ENCODE measurements around the gene NKX1-1.

NKX1-1 gene

GRCh38 chr4:1365271-1366178, 40.7 kb downstream of the NKX1-1 start:
- Histone ChIP-seq H3K4me3 (ENCODE audit: low read depth in 1 of 2, low read length in 2 of 2) (no peak overlapping the region), H3K36me3 (ENCODE audit: control insufficient read depth in 1 of 2, insufficient read depth in 2 of 2, low read length in 2 of 2) (peaks cover 0 to 34% of the 10 kb centered on the region in 2 donors), H3K27me3 (ENCODE audit: control insufficient read depth in 1 of 2, insufficient read depth in 2 of 2, low read length in 2 of 2) (no peaks in the 10 kb centered on the region), H3K4me1 (ENCODE audit: control insufficient read depth in 1 of 2, insufficient read depth in 2 of 2, low read length in 2 of 2) (no peaks in the 10 kb centered on the region), H3K27ac (ENCODE audit: low read depth, low read length) (no peak overlapping the region), H3K9ac (ENCODE audit: low read depth in 1 of 2, low read length in 2 of 2) (no peak overlapping the region), H3K9me3 (ENCODE audit: control insufficient read depth in 1 of 2, low read length in 2 of 2) (no peaks in the 10 kb centered on the region)

- no peak overlapping the region for H3K27ac ChIP-seq (ENCODE audit: low read depth, low read length)
- H3K36me3 ChIP-seq (ENCODE audit: control insufficient read depth in 1 of 2, insufficient read depth in 2 of 2, low read length in 2 of 2), result peaks cover 0 to 34% of the 10 kb centered on the region in 2 donors
- H3K4me3 ChIP-seq (ENCODE audit: low read depth in 1 of 2, low read length in 2 of 2), result no peak overlapping the region
- no peaks in the 10 kb centered on the region for H3K9me3 ChIP-seq (ENCODE audit: control insufficient read depth in 1 of 2, low read length in 2 of 2)
- no peak overlapping the region for H3K9ac ChIP-seq (ENCODE audit: low read depth in 1 of 2, low read length in 2 of 2)
- H3K27me3 ChIP-seq (ENCODE audit: control insufficient read depth in 1 of 2, insufficient read depth in 2 of 2, low read length in 2 of 2), result no peaks in the 10 kb centered on the region
- H3K4me1 ChIP-seq (ENCODE audit: control insufficient read depth in 1 of 2, insufficient read depth in 2 of 2, low read length in 2 of 2), result no peaks in the 10 kb centered on the region
These were observed 41.5 kb downstream of the NKX1-1 start for GRCh38 chr4:1364748-1365147.

GRCh38 chr4:1364217-1364616, 42.0 kb downstream of the NKX1-1 start:
- Histone ChIP-seq H3K27me3 (ENCODE audit: control insufficient read depth in 1 of 2, insufficient read depth in 2 of 2, low read length in 2 of 2) (no peaks in the 10 kb centered on the region), H3K9me3 (ENCODE audit: control insufficient read depth in 1 of 2, low read length in 2 of 2) (no peaks in the 10 kb centered on the region), H3K27ac (ENCODE audit: low read depth, low read length) (no peak overlapping the region), H3K4me1 (ENCODE audit: control insufficient read depth in 1 of 2, insufficient read depth in 2 of 2, low read length in 2 of 2) (no peaks in the 10 kb centered on the region), H3K9ac (ENCODE audit: low read depth in 1 of 2, low read length in 2 of 2) (no peak overlapping the region), H3K4me3 (ENCODE audit: low read depth in 1 of 2, low read length in 2 of 2) (no peak overlapping the region), H3K36me3 (ENCODE audit: control insufficient read depth in 1 of 2, insufficient read depth in 2 of 2, low read length in 2 of 2) (peaks cover 0 to 39% of the 10 kb centered on the region in 2 donors)

- peaks cover 0 to 40% of the 10 kb centered on the region in 2 donors for H3K36me3 ChIP-seq (ENCODE audit: control insufficient read depth in 1 of 2, insufficient read depth in 2 of 2, low read length in 2 of 2)
- no peaks in the 10 kb centered on the region for H3K27me3 ChIP-seq (ENCODE audit: control insufficient read depth in 1 of 2, insufficient read depth in 2 of 2, low read length in 2 of 2)
- H3K4me1 ChIP-seq (ENCODE audit: control insufficient read depth in 1 of 2, insufficient read depth in 2 of 2, low read length in 2 of 2), result no peaks in the 10 kb centered on the region
- no peak overlapping the region for H3K9ac ChIP-seq (ENCODE audit: low read depth in 1 of 2, low read length in 2 of 2)
- no peak overlapping the region for H3K4me3 ChIP-seq (ENCODE audit: low read depth in 1 of 2, low read length in 2 of 2)
- H3K9me3 ChIP-seq (ENCODE audit: control insufficient read depth in 1 of 2, low read length in 2 of 2), result no peaks in the 10 kb centered on the region
- H3K27ac ChIP-seq (ENCODE audit: low read depth, low read length), result no peak overlapping the region
These were observed 42.7 kb downstream of the NKX1-1 start for GRCh38 chr4:1363513-1363912.

GRCh38 chr4:1362521-1362920, 43.7 kb downstream of the NKX1-1 start:
- no peak overlapping the region for H3K4me3 ChIP-seq (ENCODE audit: low read depth in 1 of 2, low read length in 2 of 2)
- no peak overlapping the region for H3K9ac ChIP-seq (ENCODE audit: low read depth in 1 of 2, low read length in 2 of 2)
- H3K27me3 ChIP-seq (ENCODE audit: control insufficient read depth in 1 of 2, insufficient read depth in 2 of 2, low read length in 2 of 2), result no peaks in the 10 kb centered on the region
- H3K27ac ChIP-seq (ENCODE audit: low read depth, low read length), result no peak overlapping the region
- H3K9me3 ChIP-seq (ENCODE audit: control insufficient read depth in 1 of 2, low read length in 2 of 2), result no peaks in the 10 kb centered on the region
- H3K4me1 ChIP-seq (ENCODE audit: control insufficient read depth in 1 of 2, insufficient read depth in 2 of 2, low read length in 2 of 2), result no peaks in the 10 kb centered on the region
- peaks cover 0 to 43% of the 10 kb centered on the region in 2 donors for H3K36me3 ChIP-seq (ENCODE audit: control insufficient read depth in 1 of 2, insufficient read depth in 2 of 2, low read length in 2 of 2)

GRCh38 chr4:1362046-1362445, 44.2 kb downstream of the NKX1-1 start:
- Histone ChIP-seq H3K9ac (ENCODE audit: low read depth in 1 of 2, low read length in 2 of 2) (no peak overlapping the region), H3K27ac (ENCODE audit: low read depth, low read length) (no peak overlapping the region), H3K9me3 (ENCODE audit: control insufficient read depth in 1 of 2, low read length in 2 of 2) (no peaks in the 10 kb centered on the region), H3K36me3 (ENCODE audit: control insufficient read depth in 1 of 2, insufficient read depth in 2 of 2, low read length in 2 of 2) (peaks cover 0 to 44% of the 10 kb centered on the region in 2 donors), H3K4me3 (ENCODE audit: low read depth in 1 of 2, low read length in 2 of 2) (no peak overlapping the region), H3K4me1 (ENCODE audit: control insufficient read depth in 1 of 2, insufficient read depth in 2 of 2, low read length in 2 of 2) (no peaks in the 10 kb centered on the region), H3K27me3 (ENCODE audit: control insufficient read depth in 1 of 2, insufficient read depth in 2 of 2, low read length in 2 of 2) (no peaks in the 10 kb centered on the region)

GRCh38 chr4:1361431-1361830, 44.8 kb downstream of the NKX1-1 start:
- Histone ChIP-seq H3K36me3 (ENCODE audit: control insufficient read depth in 1 of 2, insufficient read depth in 2 of 2, low read length in 2 of 2) (peaks cover 0 to 44% of the 10 kb centered on the region in 2 donors), H3K4me3 (ENCODE audit: low read depth in 1 of 2, low read length in 2 of 2) (no peak overlapping the region), H3K4me1 (ENCODE audit: control insufficient read depth in 1 of 2, insufficient read depth in 2 of 2, low read length in 2 of 2) (no peaks in the 10 kb centered on the region), H3K9ac (ENCODE audit: low read depth in 1 of 2, low read length in 2 of 2) (no peak overlapping the region), H3K27me3 (ENCODE audit: control insufficient read depth in 1 of 2, insufficient read depth in 2 of 2, low read length in 2 of 2) (no peaks in the 10 kb centered on the region), H3K27ac (ENCODE audit: low read depth, low read length) (no peak overlapping the region), H3K9me3 (ENCODE audit: control insufficient read depth in 1 of 2, low read length in 2 of 2) (no peaks in the 10 kb centered on the region)

GRCh38 chr4:1360423-1361283, 45.6 kb downstream of the NKX1-1 start:
- H3K9ac ChIP-seq (ENCODE audit: low read depth in 1 of 2, low read length in 2 of 2), result no peak overlapping the region
- H3K9me3 ChIP-seq (ENCODE audit: control insufficient read depth in 1 of 2, low read length in 2 of 2), result no peaks in the 10 kb centered on the region
- H3K27me3 ChIP-seq (ENCODE audit: control insufficient read depth in 1 of 2, insufficient read depth in 2 of 2, low read length in 2 of 2), result no peaks in the 10 kb centered on the region
- H3K4me1 ChIP-seq (ENCODE audit: control insufficient read depth in 1 of 2, insufficient read depth in 2 of 2, low read length in 2 of 2), result no peaks in the 10 kb centered on the region
- no peak overlapping the region for H3K4me3 ChIP-seq (ENCODE audit: low read depth in 1 of 2, low read length in 2 of 2)
- peaks cover 0 to 43% of the 10 kb centered on the region in 2 donors for H3K36me3 ChIP-seq (ENCODE audit: control insufficient read depth in 1 of 2, insufficient read depth in 2 of 2, low read length in 2 of 2)
- no peak overlapping the region for H3K27ac ChIP-seq (ENCODE audit: low read depth, low read length)

GRCh38 chr4:1359976-1360375, 46.3 kb downstream of the NKX1-1 start:
- peaks cover 0 to 49% of the 10 kb centered on the region in 2 donors for H3K36me3 ChIP-seq (ENCODE audit: control insufficient read depth in 1 of 2, insufficient read depth in 2 of 2, low read length in 2 of 2)
- H3K9me3 ChIP-seq (ENCODE audit: control insufficient read depth in 1 of 2, low read length in 2 of 2), result no peaks in the 10 kb centered on the region
- no peak overlapping the region for H3K27ac ChIP-seq (ENCODE audit: low read depth, low read length)
- H3K4me3 ChIP-seq (ENCODE audit: low read depth in 1 of 2, low read length in 2 of 2), result no peak overlapping the region
- no peaks in the 10 kb centered on the region for H3K27me3 ChIP-seq (ENCODE audit: control insufficient read depth in 1 of 2, insufficient read depth in 2 of 2, low read length in 2 of 2)
- no peaks in the 10 kb centered on the region for H3K4me1 ChIP-seq (ENCODE audit: control insufficient read depth in 1 of 2, insufficient read depth in 2 of 2, low read length in 2 of 2)
- H3K9ac ChIP-seq (ENCODE audit: low read depth in 1 of 2, low read length in 2 of 2), result no peak overlapping the region

GRCh38 chr4:1359144-1359501, 47.1 kb downstream of the NKX1-1 start:
- H3K27ac ChIP-seq (ENCODE audit: low read depth, low read length), result no peak overlapping the region

More at GRCh38 chr4:1359144-1359501, 47.1 kb downstream of the NKX1-1 start:
- Histone ChIP-seq H3K9ac (ENCODE audit: low read depth in 1 of 2, low read length in 2 of 2) (no peak overlapping the region), H3K4me3 (ENCODE audit: low read depth in 1 of 2, low read length in 2 of 2) (no peak overlapping the region), H3K9me3 (ENCODE audit: control insufficient read depth in 1 of 2, low read length in 2 of 2) (no peaks in the 10 kb centered on the region), H3K36me3 (ENCODE audit: control insufficient read depth in 1 of 2, insufficient read depth in 2 of 2, low read length in 2 of 2) (peaks cover 0 to 52% of the 10 kb centered on the region in 2 donors), H3K27me3 (ENCODE audit: control insufficient read depth in 1 of 2, insufficient read depth in 2 of 2, low read length in 2 of 2) (no peaks in the 10 kb centered on the region), H3K4me1 (ENCODE audit: control insufficient read depth in 1 of 2, insufficient read depth in 2 of 2, low read length in 2 of 2) (no peaks in the 10 kb centered on the region)

Measured in duodenal mucosa (tissue), 2 donors.